ENCODE measurements around the gene RXFP4. TPM values are rescaled to one million over a fixed set of nuclear protein-coding genes. Genes with fewer than 3 reads are reported as not detected.
A peak's percentile ranks its signal among the peaks of the same experiment; 100 is the strongest.

Gene RXFP4
- total and polyA plus RNA-seq, 5 experiments from 2014 or later = 0.46 TPM; not detected in 4

GRCh38 chr1:155946633-155947219, 5.3 kb downstream of the RXFP4 start:
- H3K36me3 Mint-ChIP-seq = peaks cover 0 to 52% (median 7%) of the 10 kb centered on the region in 3 donors
- ATAC-seq = peak in 1 of 2 donors; percentile 11
- DNase-seq = no peak
- peaks cover 13 to 57% (median 52%) of the 10 kb centered on the region in 4 donors for H3K4me1 Mint-ChIP-seq
- peak overlapping the region; percentile 64 to 96 (median 92) for H3K27ac Mint-ChIP-seq
- peak overlapping the region in 7 of 10 donors; percentile 22 to 74 (median 33) for H3K4me3 Mint-ChIP-seq
- H3K9me3 Mint-ChIP-seq = no peaks in the 10 kb centered on the region
- no peaks in the 10 kb centered on the region for H3K27me3 Mint-ChIP-seq
- POLR2A ChIA-PET = interaction anchor here (0.8 to 31.8 kb wide), 7 partner anchors 8 to 36 kb away, joined by 5 to 612 read pairs (median 25); partner anchors contain the start of genes ARHGEF2 and KHDC4

GRCh38 chr1:155947292-155947691, 5.9 kb downstream of the RXFP4 start:
- POLR2A ChIA-PET = interaction anchor here (1.5 to 31.8 kb wide), 2 partner anchors 10 to 30 kb away, joined by 9 to 612 read pairs; partner anchors contain the start of gene ARHGEF2

GRCh38 chr1:155947741-155948140, 6.3 kb downstream of the RXFP4 start:
- Mint-ChIP-seq H3K4me3 (no peak overlapping the region), H3K4me1 (peaks cover 13 to 46% (median 44%) of the 10 kb centered on the region in 4 donors), H3K27me3 (no peaks in the 10 kb centered on the region), H3K9me3 (no peaks in the 10 kb centered on the region), H3K36me3 (peaks cover 0 to 62% (median 7%) of the 10 kb centered on the region in 3 donors), H3K27ac (peak overlapping the region in 5 of 10 donors; percentile 27 to 92 (median 72))
- DNase-seq = no peak
- no peak for ATAC-seq
- POLR2A ChIA-PET = interaction anchor here (0.6 to 31.8 kb wide), 4 partner anchors 9 to 1683 kb away, joined by 3 to 612 read pairs (median 6); partner anchors contain the start of gene ARHGEF2

More at GRCh38 chr1:155947292-155947691, 5.9 kb downstream of the RXFP4 start:
- Mint-ChIP-seq H3K9me3 (no peaks in the 10 kb centered on the region), H3K4me3 (peak overlapping the region in 2 of 10 donors; percentile 28 to 33), H3K4me1 (peaks cover 13 to 51% (median 47%) of the 10 kb centered on the region in 4 donors), H3K36me3 (peaks cover 0 to 58% (median 7%) of the 10 kb centered on the region in 3 donors), H3K27me3 (no peaks in the 10 kb centered on the region), H3K27ac (peak overlapping the region; percentile 64 to 96 (median 92))
- no peak for ATAC-seq
- DNase-seq = no peak

- peak overlapping the region in 3 of 10 donors; percentile 46 to 61 (median 51) for H3K27ac Mint-ChIP-seq
- DNase-seq (no peak), ATAC-seq (no peak)
- H3K4me1 Mint-ChIP-seq = peaks cover 7 to 24% (median 14%) of the 10 kb centered on the region in 4 donors
- POLR2A ChIA-PET = interaction anchor here (1.0 to 31.8 kb wide), 4 partner anchors 9 to 45 kb away, joined by 3 to 612 read pairs (median 11); partner anchors contain the start of gene ARHGEF2
- H3K36me3 Mint-ChIP-seq = peaks cover 0 to 91% (median 16%) of the 10 kb centered on the region in 3 donors
- no peaks in the 10 kb centered on the region for H3K9me3 Mint-ChIP-seq
- H3K4me3 Mint-ChIP-seq = no peak overlapping the region
- no peaks in the 10 kb centered on the region for H3K27me3 Mint-ChIP-seq
These were observed 9.4 kb downstream of the RXFP4 start for GRCh38 chr1:155950829-155951228.

DNA sequence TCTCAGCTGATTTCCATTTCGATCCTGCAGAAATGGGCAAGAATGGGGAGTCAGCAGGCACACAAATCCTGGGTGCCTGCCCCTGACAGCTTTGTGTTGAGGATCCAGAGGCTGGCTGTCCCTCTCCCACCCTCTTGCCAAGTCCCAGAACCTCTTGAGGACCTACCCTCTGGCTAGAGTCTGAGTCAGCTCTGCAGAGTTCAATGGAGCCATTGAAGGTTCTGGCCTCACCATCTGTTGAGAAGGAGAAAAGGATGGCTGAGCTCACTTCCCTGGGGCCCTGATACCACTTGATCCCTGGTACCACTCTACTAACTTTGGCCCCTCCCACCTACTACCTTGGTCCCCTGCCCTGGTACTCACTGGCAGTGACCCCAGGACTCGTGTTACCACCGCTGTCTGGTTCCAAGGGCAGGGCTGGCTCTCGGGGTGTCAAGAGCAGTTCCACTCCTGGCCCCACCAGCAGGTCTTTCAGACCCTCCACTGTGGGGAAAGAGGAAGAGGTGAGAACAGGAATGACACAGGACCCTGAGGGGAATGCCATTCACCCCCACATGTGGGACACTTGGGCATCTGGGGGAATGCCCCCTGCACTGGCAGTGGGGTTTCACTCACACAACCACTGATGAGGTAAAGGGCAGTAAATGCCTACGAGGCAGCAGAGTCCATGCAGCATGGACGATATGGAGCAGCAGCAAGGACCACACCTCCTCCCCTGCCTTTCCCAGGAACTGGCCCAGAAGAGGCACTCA, 10.5 kb downstream of the RXFP4 start:
- POLR2A ChIA-PET = interaction anchor here (0.6 to 31.8 kb wide), 5 partner anchors 8 to 26 kb away, joined by 3 to 612 read pairs (median 8); partner anchors contain the start of gene ARHGEF2
- Mint-ChIP-seq H3K27ac (peak overlapping the region in 7 of 10 donors; percentile 3 to 70 (median 61)), H3K36me3 (peaks cover 0 to 90% (median 14%) of the 10 kb centered on the region in 3 donors), H3K4me3 (no peak overlapping the region), H3K4me1 (peaks cover under 1 to 13% (median 3%) of the 10 kb centered on the region in 4 donors), H3K27me3 (no peaks in the 10 kb centered on the region), H3K9me3 (no peaks in the 10 kb centered on the region)
- ATAC-seq (no peak), DNase-seq (no peak)

DNA sequence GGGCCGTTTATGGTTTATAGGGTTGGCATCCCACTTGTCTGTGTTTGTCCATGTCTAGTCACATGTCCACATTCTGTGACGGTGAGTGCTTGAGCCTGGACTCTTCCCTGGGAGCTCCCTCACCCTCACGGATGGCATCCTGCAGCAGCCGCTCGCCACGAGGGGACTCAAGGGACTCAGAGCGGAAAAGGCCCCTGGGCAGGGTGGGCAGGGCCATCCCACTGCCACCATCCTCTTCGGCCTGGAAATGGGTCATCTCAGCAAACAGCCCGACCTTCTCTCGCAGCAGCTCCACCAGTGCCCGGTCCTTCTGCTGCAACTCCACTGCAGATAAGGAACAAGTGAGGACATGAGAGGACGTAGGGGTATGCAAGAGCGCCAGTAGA, 11.1 kb downstream of the RXFP4 start:
- peak overlapping the region in 4 of 10 donors; percentile 11 to 73 (median 66) for H3K27ac Mint-ChIP-seq
- ATAC-seq (no peak), DNase-seq (no peak)
- H3K27me3 Mint-ChIP-seq = no peaks in the 10 kb centered on the region
- peaks cover 0 to 11% (median under 1%) of the 10 kb centered on the region in 4 donors for H3K4me1 Mint-ChIP-seq
- peaks cover 0 to 91% (median 18%) of the 10 kb centered on the region in 3 donors for H3K36me3 Mint-ChIP-seq
- H3K4me3 Mint-ChIP-seq = no peak overlapping the region
- POLR2A ChIA-PET = interaction anchor here (0.6 to 31.8 kb wide), 3 partner anchors 10 to 25 kb away, joined by 3 to 612 read pairs (median 6); partner anchors contain the start of gene ARHGEF2
- no peaks in the 10 kb centered on the region for H3K9me3 Mint-ChIP-seq

- no peaks in the 10 kb centered on the region for H3K27me3 Mint-ChIP-seq
- H3K36me3 Mint-ChIP-seq = peaks cover 0 to 91% (median 15%) of the 10 kb centered on the region in 3 donors
- ATAC-seq (no peak), DNase-seq (no peak)
- H3K4me3 Mint-ChIP-seq = no peak overlapping the region
- peak overlapping the region in 7 of 10 donors; percentile 8 to 49 (median 43) for H3K27ac Mint-ChIP-seq
- no peaks in the 10 kb centered on the region for H3K9me3 Mint-ChIP-seq
- H3K4me1 Mint-ChIP-seq = peaks cover 0 to 5% (median 2%) of the 10 kb centered on the region in 4 donors
- POLR2A ChIA-PET = interaction anchor here (0.7 to 31.8 kb wide), 4 partner anchors 9 to 896 kb away, joined by 3 to 612 read pairs (median 4); partner anchors contain the start of gene ARHGEF2
These were observed 13.2 kb downstream of the RXFP4 start for GRCh38 chr1:155954645-155955044.

DNA sequence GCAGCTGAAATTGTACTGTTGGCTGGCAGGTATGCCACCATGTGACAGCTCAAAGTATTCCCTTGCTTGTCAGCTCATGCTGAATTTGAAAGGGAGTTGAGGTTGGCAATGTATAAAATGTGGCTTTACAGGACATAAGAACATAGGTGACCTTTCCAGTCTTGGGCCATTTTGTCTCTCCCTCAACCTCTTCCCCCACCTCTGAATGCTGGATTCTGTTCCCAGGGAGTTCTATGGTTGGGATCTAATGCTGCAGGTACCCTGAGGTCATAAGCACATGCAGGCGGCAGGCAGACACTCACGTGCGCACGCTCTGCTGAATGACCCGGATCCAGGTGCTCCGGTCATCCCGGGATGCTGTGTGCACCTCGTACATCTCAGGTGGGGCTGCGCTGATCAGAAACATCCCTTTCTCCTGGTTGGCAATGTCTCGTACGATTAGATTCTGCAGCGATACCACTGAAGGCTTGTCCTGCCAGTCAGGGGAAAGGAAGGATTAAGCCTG, 16.0 kb downstream of the RXFP4 start:
- Mint-ChIP-seq H3K27ac (peak overlapping the region in 7 of 10 donors; percentile 12 to 72 (median 48)), H3K4me3 (no peak overlapping the region), H3K4me1 (peaks cover 7 to 26% (median 10%) of the 10 kb centered on the region in 4 donors), H3K9me3 (no peaks in the 10 kb centered on the region), H3K36me3 (peaks cover 0 to 94% (median 19%) of the 10 kb centered on the region in 3 donors), H3K27me3 (no peaks in the 10 kb centered on the region)
- POLR2A ChIA-PET = interaction anchor here (0.8 to 31.8 kb wide), 5 partner anchors 10 to 45 kb away, joined by 4 to 612 read pairs (median 6); partner anchors contain the start of genes ARHGEF2 and KHDC4
- DNase-seq = no peak
- no peak for ATAC-seq

DNA sequence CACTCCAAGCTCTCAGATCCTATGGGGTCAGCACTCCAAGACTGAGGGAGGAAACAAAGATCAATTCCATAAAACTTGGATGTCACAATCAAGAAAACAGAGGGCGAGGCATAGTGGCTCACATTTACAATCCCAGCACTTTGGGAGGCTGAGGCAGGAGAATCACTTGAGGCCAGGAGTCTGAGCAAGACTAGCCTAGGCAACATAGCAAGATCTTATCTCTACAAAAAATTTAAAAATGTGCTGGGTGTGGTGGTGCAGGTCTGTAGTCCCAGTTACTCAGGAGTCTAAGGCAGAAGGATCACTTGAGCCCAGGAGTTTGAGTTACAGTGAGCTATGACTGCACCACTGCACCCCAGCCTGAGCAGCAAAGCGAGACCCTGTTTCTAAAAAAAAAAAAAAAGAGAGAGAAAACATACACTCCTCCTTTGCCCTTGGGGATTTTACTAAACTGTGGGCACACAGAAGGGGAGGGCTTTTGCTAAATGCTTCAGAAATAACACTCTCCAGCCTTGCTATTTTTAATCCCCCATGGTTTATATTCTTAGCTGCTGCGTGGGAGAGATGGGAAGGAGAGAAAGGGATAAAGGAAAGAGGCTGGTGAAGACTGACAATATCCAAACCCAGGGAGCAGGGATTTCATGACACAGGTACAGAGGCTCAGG, 18.8 kb downstream of the RXFP4 start:
- no peak for DNase-seq
- Mint-ChIP-seq H3K9me3 (no peaks in the 10 kb centered on the region), H3K27ac (peak overlapping the region in 9 of 10 donors; percentile 8 to 92 (median 79)), H3K4me1 (peaks cover 10 to 34% (median 16%) of the 10 kb centered on the region in 4 donors), H3K36me3 (peaks cover 0 to 87% (median 11%) of the 10 kb centered on the region in 3 donors), H3K27me3 (no peaks in the 10 kb centered on the region), H3K4me3 (peak overlapping the region in 1 of 10 donors; percentile 19)
- ATAC-seq = no peak
- POLR2A ChIA-PET = interaction anchor here (1.3 to 31.8 kb wide), 4 partner anchors 10 to 20 kb away, joined by 3 to 612 read pairs (median 7); partner anchors contain the start of gene ARHGEF2

GRCh38 chr1:155961937-155962336, 20.5 kb downstream of the RXFP4 start:
- Mint-ChIP-seq H3K27ac (peak overlapping the region in 9 of 10 donors; percentile 42 to 92 (median 60)), H3K36me3 (peaks cover 0 to 90% (median 9%) of the 10 kb centered on the region in 3 donors), H3K9me3 (no peaks in the 10 kb centered on the region), H3K27me3 (no peaks in the 10 kb centered on the region), H3K4me3 (no peak overlapping the region), H3K4me1 (peaks cover 18 to 50% (median 29%) of the 10 kb centered on the region in 4 donors)
- no peak for ATAC-seq
- POLR2A ChIA-PET = interaction anchor here (0.8 to 31.8 kb wide), 2 partner anchors 16 to 20 kb away, joined by 3 to 612 read pairs; partner anchors contain the start of gene ARHGEF2
- peak in 1 of 10 donors; percentile 24 for DNase-seq

DNA sequence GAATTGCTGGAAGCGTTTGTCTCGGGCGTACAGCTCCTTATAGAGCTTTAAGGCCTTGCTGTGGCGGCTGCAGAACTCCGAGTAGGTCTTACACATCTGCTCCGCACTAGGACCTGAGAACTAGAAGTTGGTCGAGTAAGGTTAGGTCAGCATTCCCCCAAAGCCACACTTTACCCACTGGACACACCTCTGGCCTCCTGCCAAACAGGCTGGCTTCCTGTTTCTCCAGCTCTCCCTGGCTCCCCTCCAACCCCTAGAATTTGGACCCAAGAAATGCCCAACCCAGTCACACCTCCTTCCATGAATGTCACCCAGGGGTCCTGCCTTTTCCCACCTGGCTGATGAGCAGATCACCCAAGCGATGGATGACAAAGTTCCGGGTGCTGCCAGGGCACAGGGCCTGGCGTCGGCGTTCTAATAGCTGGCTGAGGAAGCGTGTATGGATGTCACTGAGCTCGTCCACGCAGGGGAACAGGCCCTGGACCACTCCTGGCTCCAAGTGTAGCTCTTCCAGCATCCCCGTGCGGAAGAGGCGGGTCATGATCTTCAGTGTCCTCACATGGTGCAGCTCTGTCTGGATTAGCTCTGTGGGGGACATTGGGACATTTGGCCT, 21.3 kb downstream of the RXFP4 start:
- H3K27me3 Mint-ChIP-seq = no peaks in the 10 kb centered on the region
- DNase-seq (peak in 1 of 10 donors; percentile 26), ATAC-seq (no peak)
- H3K27ac Mint-ChIP-seq = peak overlapping the region in 6 of 10 donors; percentile 36 to 77 (median 62)
- peaks cover 21 to 57% (median 35%) of the 10 kb centered on the region in 4 donors for H3K4me1 Mint-ChIP-seq
- peaks cover 0 to 87% (median 6%) of the 10 kb centered on the region in 3 donors for H3K36me3 Mint-ChIP-seq
- no peak overlapping the region for H3K4me3 Mint-ChIP-seq
- H3K9me3 Mint-ChIP-seq = no peaks in the 10 kb centered on the region
- POLR2A ChIA-PET = interaction anchor here (0.8 to 31.8 kb wide), 2 partner anchors 15 to 21 kb away, joined by 3 to 612 read pairs; partner anchors contain the start of gene ARHGEF2

Measured in naive thymus-derived CD8-positive, alpha-beta T cell (primary cell).